ENCODE results near the gene CHRNA4.
A peak's percentile ranks its signal among the peaks of the same experiment; 100 is the strongest.
"Not testable (repeated sequence)": the region's sequence is repeated elsewhere in the genome, so short reads cannot be mapped to it uniquely, and the experiment has no call there.

CHRNA4 gene

GRCh38 chr20:63397155-63397843 is 36.1 kb upstream of the CHRNA4 start:
- no peak for DNase-seq

GRCh38 chr20:63396300-63396699 is 35.2 kb upstream of the CHRNA4 start:
- no peak for DNase-seq

- no peak for DNase-seq
Measured at GRCh38 chr20:63395723-63396122, 34.6 kb upstream of the CHRNA4 start.

- no peak for DNase-seq
Measured at GRCh38 chr20:63394920-63395455, 33.8 kb upstream of the CHRNA4 start.

DNA sequence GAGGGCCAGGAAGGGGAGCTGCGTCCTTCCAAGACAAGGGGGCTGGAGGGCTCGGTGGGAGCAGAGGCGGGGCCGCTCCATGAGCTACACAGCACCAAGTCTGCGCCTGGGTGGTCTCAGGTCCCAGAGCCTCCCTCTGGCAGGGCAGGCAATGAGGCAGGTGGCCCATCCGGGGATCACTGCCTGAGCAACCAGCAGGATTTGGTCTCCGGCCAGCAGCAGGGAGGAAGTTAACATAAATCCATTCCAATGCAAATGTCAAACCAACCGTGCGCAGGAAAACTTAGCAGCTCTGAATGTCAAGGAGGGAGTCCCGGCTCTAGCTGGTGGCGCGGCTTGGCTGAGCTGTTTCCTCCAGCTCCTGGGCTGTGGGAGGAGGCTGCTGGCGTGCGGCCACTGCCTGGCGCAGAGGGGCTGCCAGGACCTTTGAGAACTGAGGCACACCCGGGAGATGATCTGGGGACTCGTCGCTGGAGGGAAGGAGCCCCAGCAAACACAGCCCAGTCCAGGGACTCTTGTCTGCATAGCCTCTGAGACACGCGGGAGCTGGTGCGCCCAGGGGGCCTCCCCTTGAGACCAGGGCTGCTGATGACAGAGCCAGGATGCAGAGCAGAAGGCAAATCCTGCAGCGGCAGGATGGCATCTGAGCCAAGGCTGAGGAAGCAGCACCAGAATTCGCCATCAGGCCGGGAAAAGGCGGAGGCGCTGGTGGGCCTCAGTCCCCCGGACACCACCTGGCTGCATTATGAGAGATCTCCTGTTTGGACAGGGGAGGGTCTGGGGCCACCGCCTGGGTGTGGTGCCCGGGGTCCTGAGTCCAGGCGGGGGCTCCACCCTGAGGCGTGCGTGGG is 33.1 kb upstream of the CHRNA4 start:
- DNase-seq, result no peak

GRCh38 chr20:63393566-63393965 is 32.4 kb upstream of the CHRNA4 start:
- no peak for DNase-seq

DNA sequence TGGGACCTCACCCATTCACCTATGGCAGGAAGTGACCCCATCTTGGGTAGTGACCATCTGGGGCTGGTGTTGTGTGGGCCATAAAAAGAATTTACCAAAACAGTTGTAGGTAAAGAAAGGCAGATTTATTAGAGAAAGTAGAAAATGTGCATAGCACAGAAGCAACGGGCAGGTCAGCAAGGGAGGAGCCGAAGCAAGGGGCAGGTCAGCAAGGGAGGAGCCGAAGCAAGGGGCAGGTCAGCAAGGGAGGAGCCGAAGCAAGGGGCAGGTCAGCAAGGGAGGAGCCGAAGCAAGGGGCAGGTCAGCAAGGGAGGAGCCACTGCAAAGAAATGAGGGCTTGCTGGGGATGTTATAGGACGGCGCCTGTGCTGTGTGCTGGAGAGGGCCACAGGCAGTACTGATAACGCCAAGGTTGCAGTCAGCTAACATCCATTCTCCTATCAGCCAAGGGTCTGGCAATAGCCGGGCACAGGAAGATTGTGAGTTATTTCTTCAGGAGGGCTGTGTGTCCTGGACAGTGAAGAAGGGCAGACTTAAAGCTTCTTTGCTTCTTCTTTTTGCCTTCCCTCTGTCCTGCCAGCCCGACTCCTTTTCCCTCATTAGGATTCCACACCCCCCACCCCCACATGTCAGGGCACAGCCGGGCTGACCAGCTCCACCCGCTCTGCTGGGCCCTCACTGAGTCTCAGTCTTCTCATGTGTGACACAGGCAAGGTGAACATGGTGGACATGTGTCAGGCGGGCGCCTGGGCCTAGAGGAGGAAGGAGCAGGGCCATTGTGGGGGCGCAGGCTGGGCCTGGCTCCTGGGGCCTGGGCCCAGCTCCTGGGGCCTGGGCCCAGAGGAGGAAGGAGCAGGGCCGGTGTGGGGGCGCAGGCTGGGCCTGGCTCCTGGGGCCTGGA is 31.6 kb upstream of the CHRNA4 start:
- DNase-seq, result no peak

GRCh38 chr20:63387917-63388316 is 26.8 kb upstream of the CHRNA4 start:
- DNase-seq, result no peak

GRCh38 chr20:63387393-63387792 is 26.2 kb upstream of the CHRNA4 start:
- DNase-seq, result no peak

GRCh38 chr20:63386491-63386890 is 25.3 kb upstream of the CHRNA4 start:
- DNase-seq, result no peak

- no peak for DNase-seq
Measured at GRCh38 chr20:63385819-63386218, 24.7 kb upstream of the CHRNA4 start.

DNA sequence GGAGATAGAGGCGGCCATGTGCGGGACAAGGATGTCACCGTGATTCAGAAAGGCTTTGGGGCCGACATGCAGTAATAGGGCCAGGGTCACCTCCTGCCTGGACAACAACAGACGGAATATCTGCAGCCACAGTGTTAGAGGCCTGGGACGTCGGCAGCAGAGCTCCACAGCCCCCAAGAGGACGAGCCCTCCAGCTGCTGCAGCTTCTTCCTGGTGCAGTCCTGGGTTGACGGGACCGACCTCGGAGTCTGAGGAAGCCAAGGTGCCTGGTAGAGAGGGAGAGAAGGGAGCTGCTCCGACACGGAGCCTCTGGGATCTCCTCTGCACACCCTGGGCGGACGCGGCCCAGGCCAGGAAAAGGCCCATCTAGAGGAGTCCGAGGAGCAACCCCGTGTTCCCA is 23.2 kb upstream of the CHRNA4 start:
- DNase-seq, result no peak

DNA sequence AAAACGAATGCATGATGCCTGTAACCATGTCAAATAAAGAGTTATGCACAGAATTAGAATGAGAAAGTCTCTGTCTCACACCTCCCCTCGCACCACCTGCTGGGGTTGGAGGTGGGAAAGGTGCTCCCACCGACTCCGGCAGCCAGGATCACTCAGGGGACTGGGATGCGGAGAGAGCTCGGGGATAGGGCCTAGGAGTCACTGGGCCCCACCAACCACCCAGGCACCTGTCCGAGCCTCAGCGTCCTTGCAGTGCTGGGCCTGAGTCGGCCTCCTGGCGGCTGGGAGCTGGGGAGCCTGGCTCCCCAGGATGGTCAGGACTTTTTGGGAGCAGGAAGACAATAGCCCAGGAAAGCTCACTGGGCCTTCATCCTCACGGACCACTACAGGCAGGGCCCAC is 22.4 kb upstream of the CHRNA4 start:
- DNase-seq, result no peak

GRCh38 chr20:63382551-63383300 is 21.6 kb upstream of the CHRNA4 start:
- no peak for DNase-seq

DNA sequence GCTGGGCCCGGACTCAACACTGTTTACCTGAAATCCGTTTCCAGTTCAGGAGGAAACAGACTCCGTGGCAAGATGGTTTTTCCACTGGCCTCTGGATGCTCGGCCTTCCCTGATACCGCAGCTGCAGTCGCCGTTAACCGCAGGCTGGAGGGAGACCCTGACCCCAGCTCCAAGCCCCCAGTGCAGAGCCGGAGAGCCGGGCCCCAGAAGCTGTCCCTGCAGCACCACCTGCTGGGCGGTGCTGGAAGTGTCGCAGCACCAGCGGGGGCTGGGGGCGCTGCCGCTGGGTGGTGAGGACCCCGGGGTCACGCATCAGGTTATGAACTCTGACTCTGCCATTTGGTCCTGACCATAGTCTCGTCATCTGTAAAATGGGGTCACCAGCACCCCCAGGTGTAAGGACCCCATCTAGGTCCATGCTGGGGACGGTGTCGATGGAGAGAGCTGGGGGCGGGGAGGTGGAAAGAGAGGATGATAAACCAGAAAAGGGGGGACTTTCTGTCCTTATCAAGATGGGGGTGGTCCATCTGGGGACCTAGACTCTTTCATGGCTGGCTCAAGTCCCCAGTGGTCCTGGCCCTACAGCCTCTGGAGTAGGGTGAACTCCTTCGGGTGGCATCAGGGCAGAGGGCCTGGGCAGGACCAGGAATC is 20.8 kb upstream of the CHRNA4 start:
- DNase-seq, result no peak

GRCh38 chr20:63380346-63380870 is 19.3 kb upstream of the CHRNA4 start:
- no peak for DNase-seq

DNA sequence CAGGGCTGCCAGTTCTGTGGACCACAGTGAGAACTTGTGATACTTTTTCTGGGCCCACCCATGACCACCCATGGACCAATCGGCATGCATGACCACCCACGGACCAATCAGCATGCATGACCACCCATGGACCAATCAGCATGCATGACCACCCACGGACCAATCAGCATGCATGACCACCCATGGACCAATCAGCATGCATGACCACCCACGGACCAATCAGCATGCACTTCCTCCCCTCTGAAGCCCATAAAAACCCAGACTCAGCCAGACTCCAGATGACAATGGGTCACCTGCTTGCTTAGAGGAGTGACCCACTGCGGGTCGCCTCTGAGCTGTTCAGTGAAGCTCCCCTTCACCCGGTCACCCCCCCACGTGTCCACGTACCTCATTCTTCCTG is 18.7 kb upstream of the CHRNA4 start:
- DNase-seq, result not testable (repeated sequence)

DNA sequence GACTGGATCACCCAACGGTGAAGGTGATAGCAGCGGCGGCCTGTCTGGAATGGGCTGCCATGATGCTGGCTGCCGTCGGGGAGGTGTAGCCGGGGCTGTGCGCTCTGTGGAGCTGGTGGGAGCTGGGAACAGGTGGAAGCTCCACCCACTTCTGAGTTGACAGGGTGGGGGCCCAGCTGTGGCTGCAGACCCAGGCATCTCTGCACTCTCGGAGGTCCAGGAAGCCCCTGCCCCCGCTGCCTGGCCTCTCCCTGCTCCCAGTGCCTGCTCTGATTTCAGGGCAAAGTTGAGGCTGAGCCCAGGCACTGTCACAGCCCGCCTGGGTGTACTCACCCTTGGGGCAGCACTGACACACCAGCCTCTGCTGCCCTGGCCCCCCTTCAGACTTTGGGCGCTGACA is 18.1 kb upstream of the CHRNA4 start:
- no peak for DNase-seq

DNA sequence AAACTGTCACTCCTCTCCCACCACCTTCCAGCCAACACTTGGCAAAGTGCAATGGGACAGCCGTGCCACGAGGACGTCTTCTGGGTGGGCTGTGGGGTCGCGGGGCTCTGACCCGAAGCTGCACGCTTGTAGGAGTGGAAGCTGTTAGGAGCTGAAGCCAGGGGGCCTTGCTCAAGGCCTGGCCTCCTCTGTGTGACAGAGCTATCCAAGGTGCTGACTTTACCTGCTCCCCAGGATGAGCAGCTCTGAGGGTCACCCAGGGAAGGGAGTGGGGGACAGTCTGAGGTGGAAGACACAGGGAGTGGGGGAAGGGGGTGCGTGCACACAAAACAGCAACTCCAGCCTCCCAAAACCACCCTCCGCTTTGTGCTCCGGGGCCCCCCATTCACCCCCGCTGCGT is 17.5 kb upstream of the CHRNA4 start:
- no peak for DNase-seq

DNA sequence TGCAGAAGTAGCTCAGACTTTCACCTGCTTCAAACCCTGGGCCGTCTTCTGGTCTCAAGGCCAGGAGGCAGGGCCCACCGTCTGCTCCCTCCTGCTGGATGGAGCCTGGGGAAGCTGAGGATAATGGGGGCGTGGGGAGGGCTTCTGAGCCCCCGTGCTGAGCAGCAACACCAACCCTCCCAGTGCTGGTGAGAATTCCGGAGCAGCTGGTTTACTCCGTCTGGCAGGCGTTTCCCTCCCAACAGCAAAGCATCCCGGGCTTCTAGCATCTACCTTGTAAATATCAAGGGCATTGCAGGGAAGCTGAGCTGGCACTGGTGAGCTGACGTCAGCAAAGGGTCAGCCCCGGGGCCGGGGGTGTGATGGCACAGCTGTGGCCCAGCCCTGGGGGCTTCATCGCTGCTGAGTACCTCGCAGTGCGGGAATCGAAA is 16.8 kb upstream of the CHRNA4 start:
- DNase-seq, result no peak

GRCh38 chr20:63377256-63377941 is 16.2 kb upstream of the CHRNA4 start:
- DNase-seq, result peak; percentile 51
